Activated CD8-positive, alpha-beta T cell treated with anti-CD3 and anti-CD28 coated beads for 36 hours (primary cell): Measurements from ENCODE around the gene PCDHGA11. TPM values are rescaled to one million over a fixed set of nuclear protein-coding genes. Genes with fewer than 3 reads are reported as not detected.

Experiments used
- total RNA-seq, 2 experiments: library from RNA; stranded (reverse); gene quantifications; one replicate each; pipeline ENCODE4 v1.2.3, GENCODE V29; 2021

The PCDHGA11 gene
- total RNA-seq, 2 experiments from 2014 or later: not detected

Other genes with a start within 250 kb of the PCDHGA11 start
- gene PCDHB7, start 248.4 kb upstream of the PCDHGA11 start, total RNA-seq: not detected
- not detected for gene PCDHB8, start 243.3 kb upstream of the PCDHGA11 start, total RNA-seq
- not detected for gene PCDHB16, start 238.7 kb upstream of the PCDHGA11 start, total RNA-seq
- gene PCDHB9, start 233.9 kb upstream of the PCDHGA11 start, total RNA-seq: not detected
- not detected for gene PCDHB10, start 228.7 kb upstream of the PCDHGA11 start, total RNA-seq
- not detected for gene PCDHB11, start 221.4 kb upstream of the PCDHGA11 start, total RNA-seq
- gene PCDHB12, start 212.3 kb upstream of the PCDHGA11 start, total RNA-seq: not detected
- not detected for gene PCDHB13, start 207.1 kb upstream of the PCDHGA11 start, total RNA-seq
- gene PCDHB14, start 197.7 kb upstream of the PCDHGA11 start, total RNA-seq: not detected
- gene PCDHB15, start 175.7 kb upstream of the PCDHGA11 start, total RNA-seq: not detected
- under 1 TPM in 1 of 2 experiments, not detected in 1; 0.25 TPM for gene SLC25A2, start 117.0 kb upstream of the PCDHGA11 start, total RNA-seq
- gene TAF7, start 100.3 kb upstream of the PCDHGA11 start, total RNA-seq: 10 to 100 TPM; 56.2 to 58.1 TPM
- gene PCDHGA1, start 90.5 kb upstream of the PCDHGA11 start, total RNA-seq: under 1 TPM in 1 of 2 experiments, not detected in 1; 0.07 TPM
- not detected for gene PCDHGA2, start 82.3 kb upstream of the PCDHGA11 start, total RNA-seq
- not detected for gene PCDHGA3, start 77.2 kb upstream of the PCDHGA11 start, total RNA-seq
- not detected for gene PCDHGB1, start 71.0 kb upstream of the PCDHGA11 start, total RNA-seq
- not detected for gene PCDHGA4, start 66.0 kb upstream of the PCDHGA11 start, total RNA-seq
- under 1 TPM; 0.11 to 0.14 TPM for gene PCDHGB2, start 61.1 kb upstream of the PCDHGA11 start, total RNA-seq
- gene PCDHGA5, start 56.9 kb upstream of the PCDHGA11 start, total RNA-seq: not detected
- gene PCDHGB3, start 50.8 kb upstream of the PCDHGA11 start, total RNA-seq: under 1 TPM; 0.07 to 0.16 TPM
- not detected for gene PCDHGA6, start 47.2 kb upstream of the PCDHGA11 start, total RNA-seq
- gene PCDHGA7, start 38.3 kb upstream of the PCDHGA11 start, total RNA-seq: not detected
- gene PCDHGB4, start 33.4 kb upstream of the PCDHGA11 start, total RNA-seq: not detected
- gene PCDHGA8, start 28.4 kb upstream of the PCDHGA11 start, total RNA-seq: not detected
- under 1 TPM in 1 of 2 experiments, not detected in 1; 0.11 TPM for gene PCDHGB5, start 23.1 kb upstream of the PCDHGA11 start, total RNA-seq
- under 1 TPM in 1 of 2 experiments, not detected in 1; 0.09 TPM for gene PCDHGA9, start 18.3 kb upstream of the PCDHGA11 start, total RNA-seq
- under 1 TPM in 1 of 2 experiments, not detected in 1; 0.09 TPM for gene PCDHGB6, start 13.0 kb upstream of the PCDHGA11 start, total RNA-seq
- gene PCDHGA10, start 8.1 kb upstream of the PCDHGA11 start, total RNA-seq: not detected
- gene PCDHGB7, start 3.4 kb upstream of the PCDHGA11 start, total RNA-seq: not detected
- not detected for gene PCDHGA12, start 9.5 kb downstream of the PCDHGA11 start, total RNA-seq
- gene PCDHGC3, start 54.9 kb downstream of the PCDHGA11 start, total RNA-seq: not detected
- not detected for gene PCDHGC4, start 64.0 kb downstream of the PCDHGA11 start, total RNA-seq
- gene PCDHGC5, start 68.0 kb downstream of the PCDHGA11 start, total RNA-seq: not detected
- 100 to 1,000 TPM; 209 to 218 TPM for gene DIAPH1, start 197.9 kb downstream of the PCDHGA11 start, total RNA-seq
- gene HDAC3, start 215.8 kb downstream of the PCDHGA11 start, total RNA-seq: 10 to 100 TPM; 94.8 to 98.3 TPM
- gene RELL2, start 215.9 kb downstream of the PCDHGA11 start, total RNA-seq: 10 to 100 TPM; 31.4 to 35.6 TPM
- gene FCHSD1, start 230.4 kb downstream of the PCDHGA11 start, total RNA-seq: 10 to 100 TPM; 30.1 to 31.8 TPM